Stimulated activated CD4-positive, alpha-beta T cell treated with anti-CD3 and anti-CD28 coated beads, Interleukin-4, amount 100 ng/mL, for 24 hours (primary cell): ENCODE data around the gene NIPAL4.

Experiments used
- DNase-seq: peaks from one replicate; pipeline ENCODE4 v3.0.0-alpha.2; 2020

Gene NIPAL4

DNA sequence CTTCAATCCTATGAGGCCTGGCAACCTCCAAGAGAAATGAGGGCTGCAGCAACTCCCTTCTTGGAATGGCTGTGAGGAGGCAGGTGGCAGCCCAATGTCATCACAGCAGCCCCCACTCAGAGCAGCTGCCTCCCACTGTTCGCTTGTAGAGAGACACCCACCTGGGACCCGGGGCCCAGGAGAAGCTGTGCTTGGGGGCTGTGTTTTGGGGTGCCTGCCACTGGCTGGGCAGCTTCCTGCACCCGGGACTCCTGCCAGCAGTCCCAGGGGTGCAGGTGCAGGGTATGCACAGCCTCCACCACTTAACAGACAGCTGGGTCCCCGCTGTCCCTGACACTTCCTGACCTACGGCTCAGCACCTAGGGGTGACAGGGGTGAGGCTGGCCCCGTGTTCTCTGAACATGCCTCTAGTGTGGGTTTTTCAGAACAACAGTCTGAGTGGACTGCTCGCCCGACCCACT is 26.2 kb downstream of the NIPAL4 start:
- no peak for DNase-seq

DNA sequence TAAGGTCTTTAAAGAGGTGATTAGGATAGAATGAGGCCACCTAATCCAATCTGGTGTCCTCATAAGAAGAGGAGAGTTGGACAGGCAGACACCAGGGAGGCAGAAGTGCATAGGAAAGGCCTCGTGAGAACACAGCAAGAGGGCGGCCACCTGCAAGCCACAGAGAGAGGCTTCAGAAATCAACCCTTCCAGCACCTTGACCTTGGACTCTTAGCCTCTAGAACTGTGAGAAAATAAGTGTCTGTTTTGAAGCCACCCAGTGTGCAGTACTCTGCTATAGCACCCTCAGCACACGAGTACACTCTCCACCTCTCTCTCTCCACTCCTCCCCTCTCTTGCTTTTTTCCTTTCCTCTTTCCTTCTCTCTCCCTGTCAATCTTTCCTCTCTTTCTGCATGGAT is 26.8 kb downstream of the NIPAL4 start:
- DNase-seq: no peak

DNA sequence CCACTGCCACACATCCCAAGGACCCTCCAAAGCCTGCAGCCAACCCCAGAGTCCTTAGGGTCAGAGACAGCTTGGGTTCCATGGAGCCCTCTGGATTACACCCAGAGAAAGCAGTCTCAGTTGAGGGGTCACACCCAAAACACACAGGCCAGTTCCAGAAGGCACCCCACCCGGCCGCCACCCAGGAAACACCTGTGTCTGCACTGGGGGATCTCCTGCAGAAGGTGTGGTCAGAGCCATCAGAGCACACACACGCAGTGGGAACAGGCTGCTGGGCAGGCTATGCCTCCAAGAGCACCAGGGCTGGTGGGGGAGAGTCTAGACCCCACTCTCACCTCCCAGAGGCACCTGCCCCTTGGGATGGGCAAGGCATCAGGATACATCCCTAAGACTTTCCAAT is 27.3 kb downstream of the NIPAL4 start:
- no peak for DNase-seq

- no peak for DNase-seq
Measured at GRCh38 chr5:157491471-157491995, 31.5 kb downstream of the NIPAL4 start.

GRCh38 chr5:157492886-157493285 is 32.9 kb downstream of the NIPAL4 start:
- no peak for DNase-seq

- no peak for DNase-seq
Measured at GRCh38 chr5:157494178-157494832, 34.3 kb downstream of the NIPAL4 start.

DNA sequence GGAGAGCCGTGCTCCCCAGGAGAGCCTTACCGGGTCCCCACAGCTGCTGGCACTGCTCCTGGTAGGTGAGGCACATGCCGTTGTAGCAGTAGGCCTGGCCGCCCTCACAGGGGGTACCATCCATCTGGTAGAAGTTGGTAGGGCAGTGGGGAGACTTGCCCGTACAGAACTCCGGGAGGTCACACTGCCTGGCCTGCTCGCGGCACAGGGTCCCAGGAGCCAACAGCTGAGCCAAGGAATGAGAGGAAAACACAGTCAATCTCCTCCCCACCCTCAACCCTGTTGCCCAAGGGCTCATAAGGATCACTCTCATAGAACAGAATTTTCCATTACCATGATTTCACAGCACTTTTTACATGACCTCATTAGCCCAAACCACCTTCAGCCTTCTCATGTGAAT is 36.9 kb downstream of the NIPAL4 start:
- DNase-seq: no peak

GRCh38 chr5:157497875-157498611 is 38.0 kb downstream of the NIPAL4 start:
- no peak for DNase-seq

- no peak for DNase-seq
Measured at GRCh38 chr5:157502143-157502647, 42.2 kb downstream of the NIPAL4 start.

GRCh38 chr5:157504053-157504452 is 44.0 kb downstream of the NIPAL4 start:
- DNase-seq: no peak

- no peak for DNase-seq
Measured at GRCh38 chr5:157505496-157505895, 45.5 kb downstream of the NIPAL4 start.

GRCh38 chr5:157506066-157506590 is 46.1 kb downstream of the NIPAL4 start:
- no peak for DNase-seq

- no peak for DNase-seq
Measured at GRCh38 chr5:157506981-157507780, 47.2 kb downstream of the NIPAL4 start.

DNA sequence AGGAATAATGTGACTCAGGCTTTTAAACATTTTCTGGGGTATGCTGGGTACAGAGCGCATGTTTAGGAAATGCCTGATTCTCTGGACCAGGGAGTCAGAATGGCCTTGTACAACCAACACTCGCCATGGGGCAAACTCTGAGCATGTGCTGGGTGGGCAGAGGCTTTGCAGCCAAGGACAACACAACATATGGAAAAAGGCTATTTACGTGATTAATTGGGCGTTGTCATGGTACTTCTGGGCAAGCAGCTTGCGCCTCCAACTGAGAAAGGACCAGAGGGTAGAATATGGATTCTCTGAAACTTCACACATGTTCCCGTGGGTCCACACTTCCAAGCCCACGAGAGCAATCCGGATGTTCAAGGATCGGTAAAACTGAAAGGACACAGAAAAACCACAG is 49.1 kb downstream of the NIPAL4 start:
- no peak for DNase-seq

DNA sequence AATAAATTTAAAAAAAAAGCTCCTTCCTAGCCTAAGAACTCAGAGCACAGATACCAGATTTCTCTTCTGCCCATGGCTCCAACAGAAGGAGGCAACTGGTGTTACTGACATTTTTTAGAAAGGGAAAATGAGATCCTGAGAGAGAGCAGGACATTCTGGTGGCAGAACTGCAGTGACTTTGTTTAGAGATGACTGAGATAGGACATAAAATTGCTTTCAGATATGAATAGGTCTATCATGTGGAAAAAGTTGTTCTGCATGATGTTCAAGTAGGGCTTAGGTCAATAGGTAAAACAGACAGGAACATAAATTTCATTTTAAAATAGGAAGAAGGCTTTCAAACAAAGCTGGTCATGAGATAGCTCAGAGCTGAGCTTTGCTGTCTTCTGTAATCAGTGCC is 49.6 kb downstream of the NIPAL4 start:
- DNase-seq: no peak

DNA sequence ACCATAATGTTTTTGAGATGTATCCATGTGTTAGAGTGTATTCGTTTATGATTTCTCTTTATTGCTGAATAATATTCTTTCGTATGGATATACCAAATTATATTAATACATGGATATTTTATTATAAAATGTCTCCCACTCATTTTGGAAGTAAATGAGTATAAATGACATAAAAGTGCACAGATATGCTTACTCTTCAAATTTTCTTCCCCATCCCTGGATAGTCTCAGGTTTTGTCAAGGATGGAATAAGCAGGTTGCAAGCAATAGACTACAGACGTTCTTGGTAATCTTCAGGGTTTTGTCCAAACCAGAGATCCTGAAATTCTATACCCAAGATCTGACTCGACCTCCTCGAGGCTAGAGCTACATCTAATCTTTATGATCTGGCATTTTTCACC is 50.7 kb downstream of the NIPAL4 start:
- DNase-seq: no peak

DNA sequence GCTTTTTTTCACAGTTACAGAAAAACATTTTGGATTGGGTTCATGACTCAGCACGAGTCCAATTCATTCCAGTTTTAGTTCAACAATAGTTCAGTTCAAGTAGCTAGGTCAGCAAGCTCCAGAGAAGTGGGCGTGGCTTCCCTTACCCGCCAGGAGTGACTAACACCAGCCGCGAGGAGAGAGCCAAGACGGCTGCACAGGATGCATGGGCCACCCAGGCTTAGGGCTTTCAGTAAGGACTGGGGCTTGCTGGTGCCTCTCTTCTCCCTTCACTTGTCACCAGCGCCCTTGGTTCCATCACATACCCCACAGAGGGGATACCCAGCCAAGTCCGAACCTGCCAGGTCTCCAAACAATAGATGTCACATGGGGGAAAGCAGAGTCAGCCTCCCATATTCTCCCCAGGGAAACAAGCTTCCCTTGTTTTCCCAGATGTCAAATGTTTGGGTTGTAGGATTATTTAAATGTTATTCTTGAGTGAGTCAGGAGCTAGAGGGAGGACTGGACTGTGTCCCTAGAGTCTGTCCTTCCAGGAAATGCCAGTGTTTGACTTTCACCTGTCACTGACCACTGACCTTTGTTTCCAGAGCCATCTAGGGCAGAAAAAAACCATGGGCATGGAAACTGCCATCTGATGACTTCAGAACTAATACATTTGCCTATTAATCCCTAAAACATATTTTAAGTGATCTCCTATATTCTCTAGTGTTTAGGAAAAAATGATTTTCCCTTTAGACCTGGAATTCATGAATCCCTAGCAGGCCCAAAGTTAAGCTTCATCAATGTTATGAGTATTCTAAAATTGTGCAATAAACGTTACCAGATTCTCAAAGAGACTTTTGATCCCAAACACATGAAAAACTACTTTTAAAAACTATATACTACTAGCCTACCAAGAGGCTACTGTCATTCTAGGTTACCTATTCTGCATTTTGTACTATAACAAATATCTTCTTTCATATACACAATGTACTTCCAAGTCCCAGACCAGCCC is 51.9 kb downstream of the NIPAL4 start:
- peak; percentile 58 for DNase-seq

DNA sequence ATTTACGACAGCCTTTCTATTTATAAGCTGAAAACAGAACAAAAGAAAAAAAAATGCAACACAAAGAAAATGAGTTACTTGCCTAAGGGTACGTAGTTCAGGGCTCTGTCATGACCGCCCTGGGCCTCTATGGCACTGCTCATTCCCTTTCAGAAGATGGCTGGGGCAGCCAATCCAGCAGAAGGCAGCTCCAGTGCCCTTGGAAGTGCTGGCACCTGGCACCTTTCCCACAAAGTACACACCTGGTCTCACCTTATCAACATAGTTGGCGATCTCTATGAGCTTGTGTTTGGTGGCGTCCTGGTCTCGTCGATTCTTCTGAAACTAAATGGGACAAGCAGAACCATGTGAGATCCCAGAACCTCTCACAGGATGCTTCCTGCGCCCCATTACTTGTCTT is 53.2 kb downstream of the NIPAL4 start:
- no peak for DNase-seq

DNA sequence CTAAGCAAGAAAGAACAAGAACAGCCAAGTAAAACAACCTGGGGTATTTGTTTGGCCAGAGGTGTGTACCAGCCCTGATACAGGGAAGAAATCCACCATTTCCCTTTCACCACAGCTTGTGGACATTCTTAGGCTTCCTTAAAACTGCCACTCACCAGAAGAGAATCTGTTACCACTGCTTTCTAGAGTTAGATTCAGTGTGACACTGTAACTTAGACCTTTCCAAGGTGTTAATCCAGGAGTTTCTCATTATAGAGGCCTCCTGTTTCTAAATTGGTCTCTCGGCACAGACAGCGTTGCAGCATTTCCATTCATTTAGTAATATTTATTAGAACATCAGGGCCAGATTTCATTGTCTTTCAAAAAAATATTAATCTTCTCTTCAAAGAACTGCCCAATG is 55.0 kb downstream of the NIPAL4 start:
- no peak for DNase-seq

DNA sequence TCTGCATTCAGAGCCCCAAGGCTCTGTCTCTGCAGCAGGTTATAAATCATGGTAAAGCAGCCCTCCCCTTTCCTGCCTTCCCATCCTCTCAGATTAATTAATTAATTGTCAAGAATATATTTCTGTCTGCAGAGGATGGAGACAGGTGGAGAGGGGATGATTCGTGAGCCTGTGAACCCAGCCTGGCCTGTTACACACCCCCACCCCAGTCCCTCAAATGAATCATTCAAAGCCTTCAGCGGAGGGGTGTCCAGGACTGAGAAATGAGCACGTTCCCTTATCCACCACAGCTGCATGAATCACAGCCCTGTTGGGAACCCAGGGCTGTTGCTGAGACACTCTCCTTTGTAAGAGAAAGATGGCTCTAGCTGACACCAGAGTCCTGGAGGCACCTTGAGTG is 56.0 kb downstream of the NIPAL4 start:
- peak; percentile 40 for DNase-seq

- DNase-seq: no peak
Measured at GRCh38 chr5:157516626-157517325, 56.8 kb downstream of the NIPAL4 start.
